RWPE1 (cell line): Measurements from ENCODE around the gene EML1.

ENCODE experiments used
- CTCF ChIA-PET: fragments of 350-600 bp; sonication (Branson Sonifier 250); formaldehyde crosslinking; extraction: SDS; loops from one replicate; lab custom pipeline; 2021; lab: Yijun Ruan, JAX
- POLR2A ChIA-PET: fragments of 400-600 bp; formaldehyde crosslinking; extraction: SDS; loops from one replicate; lab custom pipeline; 2020; ENCODE audit warnings: antibody characterized with exemption; ENCODE audit not compliant: low non-redundant PET; lab: Yijun Ruan, JAX
- DNase-seq: peaks from one replicate; pipeline ENCODE4 v3.0.0; 2012; ENCODE audit warnings: low spot score
- H3K27ac ChIP-seq: fragments of 450-650 bp; 2 replicates; pipeline ENCODE4 v1.5.1; 2017
- TF ChIP-seq, protein P1 (sequence below): fragments of 450-650 bp; conservative IDR thresholded peaks from 2 replicates; pipeline ENCODE4 v1.5.1; 2017; ENCODE audit warnings: low read depth, mild to moderate bottlenecking

The EML1 gene

DNA sequence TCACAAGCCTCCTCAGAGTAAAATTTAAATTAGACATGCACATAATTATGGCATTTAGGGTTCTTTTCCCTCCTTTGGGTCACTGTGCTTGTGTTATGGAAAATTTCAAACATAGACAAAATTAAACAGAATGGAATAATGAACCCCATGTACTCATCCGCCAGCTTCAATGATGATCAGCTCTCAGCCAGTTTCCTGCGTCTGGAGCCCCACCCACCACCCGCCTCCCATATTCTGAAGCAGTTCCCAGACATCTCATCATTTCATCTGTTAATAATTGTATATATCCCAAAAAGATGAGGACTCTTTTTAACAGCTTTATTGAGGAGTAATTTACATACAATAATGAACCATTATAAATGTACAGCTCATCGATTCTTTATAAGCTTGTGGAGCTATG is 128.2 kb downstream of the EML1 start:
- TF ChIP-seq, protein P1, sequence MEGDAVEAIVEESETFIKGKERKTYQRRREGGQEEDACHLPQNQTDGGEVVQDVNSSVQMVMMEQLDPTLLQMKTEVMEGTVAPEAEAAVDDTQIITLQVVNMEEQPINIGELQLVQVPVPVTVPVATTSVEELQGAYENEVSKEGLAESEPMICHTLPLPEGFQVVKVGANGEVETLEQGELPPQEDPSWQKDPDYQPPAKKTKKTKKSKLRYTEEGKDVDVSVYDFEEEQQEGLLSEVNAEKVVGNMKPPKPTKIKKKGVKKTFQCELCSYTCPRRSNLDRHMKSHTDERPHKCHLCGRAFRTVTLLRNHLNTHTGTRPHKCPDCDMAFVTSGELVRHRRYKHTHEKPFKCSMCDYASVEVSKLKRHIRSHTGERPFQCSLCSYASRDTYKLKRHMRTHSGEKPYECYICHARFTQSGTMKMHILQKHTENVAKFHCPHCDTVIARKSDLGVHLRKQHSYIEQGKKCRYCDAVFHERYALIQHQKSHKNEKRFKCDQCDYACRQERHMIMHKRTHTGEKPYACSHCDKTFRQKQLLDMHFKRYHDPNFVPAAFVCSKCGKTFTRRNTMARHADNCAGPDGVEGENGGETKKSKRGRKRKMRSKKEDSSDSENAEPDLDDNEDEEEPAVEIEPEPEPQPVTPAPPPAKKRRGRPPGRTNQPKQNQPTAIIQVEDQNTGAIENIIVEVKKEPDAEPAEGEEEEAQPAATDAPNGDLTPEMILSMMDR: no peak
- ChIA-PET CTCF (interaction anchor here (1.0 kb wide), 1 partner anchor 25 kb away, joined by 6 read pairs; no protein-coding TSS in a partner anchor), POLR2A (no interaction called here)
- no peak for DNase-seq
- H3K27ac ChIP-seq: no peak overlapping the region

- ChIA-PET CTCF (no interaction called here), POLR2A (no interaction called here)
- no peak overlapping the region for H3K27ac ChIP-seq
- TF ChIP-seq, protein P1: no peak
- no peak for DNase-seq
Observed at GRCh38 chr14:99924379-99924778, 131.2 kb downstream of the EML1 start.

DNA sequence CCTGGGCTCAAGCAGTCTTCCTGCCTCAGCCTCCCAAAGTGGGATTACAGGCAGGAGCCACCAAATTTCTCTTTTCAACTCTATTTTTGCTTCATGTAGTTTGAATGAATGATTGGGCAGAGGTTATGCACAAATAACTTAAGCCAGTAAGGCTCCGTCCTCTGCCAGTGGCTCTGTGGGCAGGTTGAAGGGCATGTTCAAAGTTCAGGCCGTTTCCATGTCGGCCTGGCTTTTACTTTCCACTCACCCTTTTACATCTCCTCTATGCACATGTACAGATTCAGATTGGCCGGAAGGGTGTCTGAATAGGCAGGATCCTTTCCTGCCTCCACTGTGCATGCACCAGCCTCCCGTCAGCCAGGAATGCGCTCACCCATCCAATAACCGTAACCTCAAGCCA is 132.3 kb downstream of the EML1 start:
- POLR2A ChIA-PET: no interaction called here

GRCh38 chr14:99928963-99929362 is 135.8 kb downstream of the EML1 start:
- CTCF ChIA-PET: no interaction called here

More for the DNA sequence above, 132.3 kb downstream of the EML1 start:
- CTCF ChIA-PET: interaction anchor here (0.7 kb wide), 2 partner anchors 26 to 90 kb away, joined by 3 read pairs; no protein-coding TSS in a partner anchor
- TF ChIP-seq, protein P1: no peak
- no peak overlapping the region for H3K27ac ChIP-seq
- DNase-seq: no peak

GRCh38 chr14:99929601-99930000 is 136.4 kb downstream of the EML1 start:
- TF ChIP-seq, protein P1: no peak
- ChIA-PET POLR2A (no interaction called here), CTCF (no interaction called here)
- no peak for DNase-seq
- H3K27ac ChIP-seq: no peak overlapping the region

More at GRCh38 chr14:99928963-99929362, 135.8 kb downstream of the EML1 start:
- TF ChIP-seq, protein P1: no peak
- no peak overlapping the region for H3K27ac ChIP-seq
- POLR2A ChIA-PET: no interaction called here
- DNase-seq: no peak

DNA sequence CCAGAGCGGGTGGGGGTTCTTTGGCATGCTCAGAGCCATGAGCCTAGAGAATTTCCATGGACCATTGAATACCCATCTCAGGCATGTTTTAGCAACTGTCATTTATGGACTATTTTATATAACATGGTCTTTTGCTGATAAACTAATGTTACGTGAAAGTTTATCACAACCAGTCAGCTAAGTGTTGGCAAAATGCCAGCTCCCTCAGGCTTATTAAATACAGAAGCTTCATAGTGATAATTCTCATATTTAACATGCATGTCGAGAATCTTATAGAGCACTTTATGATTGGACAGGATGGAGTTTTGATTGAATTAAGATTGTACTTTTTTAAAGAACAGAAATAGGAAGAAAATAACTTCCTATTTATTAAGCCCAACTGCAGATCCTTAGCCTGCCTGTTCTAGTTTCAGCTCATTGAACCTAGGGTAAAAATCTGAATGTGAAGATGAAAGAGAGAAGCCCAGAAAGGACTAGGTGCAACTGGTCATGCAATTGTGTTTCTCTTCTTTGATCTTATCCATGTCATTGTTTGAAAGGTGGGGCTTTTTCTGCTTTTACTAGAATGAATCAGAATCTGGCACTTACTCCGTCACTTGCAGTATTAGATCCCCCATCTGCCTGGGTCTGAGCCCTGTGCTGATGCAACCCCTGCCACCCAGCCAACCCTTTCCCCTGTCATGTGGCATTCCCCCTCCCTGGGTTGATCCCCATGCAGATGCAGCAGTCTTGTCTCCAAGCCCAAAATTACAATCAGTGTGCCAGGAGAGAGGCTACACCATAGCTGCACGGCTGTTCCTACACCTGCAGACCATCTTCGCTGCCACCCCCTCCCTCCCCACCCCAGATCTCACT is 137.4 kb downstream of the EML1 start:
- no peak for DNase-seq
- TF ChIP-seq, protein P1: no peak
- ChIA-PET POLR2A (no interaction called here), CTCF (interaction anchor here (0.6 kb wide), 1 partner anchor 1174 kb away, joined by 3 read pairs; no protein-coding TSS in a partner anchor)
- H3K27ac ChIP-seq: no peak overlapping the region
